SH-SY5Y (cell line): ENCODE results near the gene PTPRK.

Experiments
- GATA2 ChIP-seq: IDR thresholded peaks from 2 replicates; pipeline ENCODE4 v1.6.1; 2011; ENCODE audit warnings: mild to moderate bottlenecking, low read depth, low read length
- GATA3 ChIP-seq: IDR thresholded peaks from 2 replicates; pipeline ENCODE4 v1.6.1; 2011; ENCODE audit warnings: low read depth, mild to moderate bottlenecking, low read length, moderate library complexity

- TF ChIP-seq GATA3 (no peak), GATA2 (no peak)
Observed at GRCh38 chr6:128532827-128533226, 12.4 kb upstream of the PTPRK start.
